ENCODE results near the gene IGSF6.
"Not testable (repeated sequence)": the region's sequence is repeated elsewhere in the genome, so short reads cannot be mapped to it uniquely, and the experiment has no call there.

The IGSF6 gene

GRCh38 chr16:21608639-21609328, 43.6 kb downstream of the IGSF6 start:
- Histone ChIP-seq H3K9me3 (ENCODE audit: low read depth, low read length) (no peaks in the 10 kb centered on the region), H3K4me3 (no peak overlapping the region), H3K27ac (peak overlapping the region; percentile 19), H3K36me3 (ENCODE audit: insufficient read depth, low read length) (peaks cover 2% of the 10 kb centered on the region; the same call in 1 of the 2 replicates), H3K9ac (ENCODE audit: insufficient read length) (no peak overlapping the region)
- DNase-seq (ENCODE audit: low read depth, low spot score): no peak
- TF ChIP-seq FOXP2 (optimal IDR thresholded peaks at IDR 0.05; ENCODE audit: control extremely low read depth, extremely low read length, insufficient read depth) (no peak), POLR2AphosphoS5 (IDR thresholded peaks at IDR 0.05; ENCODE audit: borderline replicate concordance, low read depth, low read length) (no peak)

GRCh38 chr16:21605848-21606247, 46.6 kb downstream of the IGSF6 start:
- not testable (repeated sequence) for H3K4me3 ChIP-seq; H3K27ac ChIP-seq; H3K9ac ChIP-seq (ENCODE audit: insufficient read length); DNase-seq (ENCODE audit: low read depth, low spot score); H3K9me3 ChIP-seq (ENCODE audit: low read depth, low read length); H3K36me3 ChIP-seq (ENCODE audit: insufficient read depth, low read length)

- Histone ChIP-seq H3K36me3 (ENCODE audit: insufficient read depth, low read length) (no peaks in the 10 kb centered on the region), H3K4me3 (no peak overlapping the region)
Measured at GRCh38 chr16:21603928-21604327, 48.5 kb downstream of the IGSF6 start.

GRCh38 chr16:21602785-21603184, 49.6 kb downstream of the IGSF6 start:
- H3K36me3 ChIP-seq (ENCODE audit: insufficient read depth, low read length): no peaks in the 10 kb centered on the region
- H3K4me3 ChIP-seq: no peak overlapping the region
- H3K27ac ChIP-seq: no peak overlapping the region
- H3K9ac ChIP-seq (ENCODE audit: insufficient read length): no peak overlapping the region
- no peak for TF ChIP-seq EZH2 (IDR thresholded peaks at IDR 0.05)
- TF ChIP-seq FOXP2 (optimal IDR thresholded peaks at IDR 0.05; ENCODE audit: control extremely low read depth, extremely low read length, insufficient read depth): no peak
- TF ChIP-seq POLR2AphosphoS5 (IDR thresholded peaks at IDR 0.05; ENCODE audit: borderline replicate concordance, low read depth, low read length): no peak
- H3K9me3 ChIP-seq (ENCODE audit: low read depth, low read length): no peaks in the 10 kb centered on the region
- no peak for DNase-seq (ENCODE audit: low read depth, low spot score)

More at GRCh38 chr16:21603928-21604327, 48.5 kb downstream of the IGSF6 start:
- DNase-seq (ENCODE audit: low read depth, low spot score): no peak
- Histone ChIP-seq H3K9me3 (ENCODE audit: low read depth, low read length) (no peaks in the 10 kb centered on the region), H3K9ac (ENCODE audit: insufficient read length) (no peak overlapping the region), H3K27ac (no peak overlapping the region)
- TF ChIP-seq FOXP2 (optimal IDR thresholded peaks at IDR 0.05; ENCODE audit: control extremely low read depth, extremely low read length, insufficient read depth) (no peak), EZH2 (IDR thresholded peaks at IDR 0.05) (no peak), POLR2AphosphoS5 (IDR thresholded peaks at IDR 0.05; ENCODE audit: borderline replicate concordance, low read depth, low read length) (no peak)

- peak overlapping the region; percentile 92 for H3K4me3 ChIP-seq
- H3K27ac ChIP-seq: no peak overlapping the region; the same call in 1 of the 2 replicates
- DNase-seq (ENCODE audit: low read depth, low spot score): no peak
- H3K36me3 ChIP-seq (ENCODE audit: insufficient read depth, low read length): no peaks in the 10 kb centered on the region
- no peak for TF ChIP-seq FOXP2 (optimal IDR thresholded peaks at IDR 0.05; ENCODE audit: control extremely low read depth, extremely low read length, insufficient read depth)
- no peak for TF ChIP-seq POLR2AphosphoS5 (IDR thresholded peaks at IDR 0.05; ENCODE audit: borderline replicate concordance, low read depth, low read length)
- TF ChIP-seq EZH2 (IDR thresholded peaks at IDR 0.05): no peak
- H3K9ac ChIP-seq (ENCODE audit: insufficient read length): peak overlapping the region; percentile 89
- H3K9me3 ChIP-seq (ENCODE audit: low read depth, low read length): no peaks in the 10 kb centered on the region
Measured at GRCh38 chr16:21600031-21600773, 52.2 kb downstream of the IGSF6 start.

- Histone ChIP-seq H3K9ac (ENCODE audit: insufficient read length) (peak within 1 kb of the TSS; percentile 89), H3K36me3 (ENCODE audit: insufficient read depth, low read length) (no peaks in the 10 kb centered on the region), H3K9me3 (ENCODE audit: low read depth, low read length) (no peaks in the 10 kb centered on the region), H3K4me3 (peak within 1 kb of the TSS; percentile 92), H3K27ac (peak within 1 kb of the TSS; percentile 70)
- no peak for DNase-seq (ENCODE audit: low read depth, low spot score)
- TF ChIP-seq FOXP2 (optimal IDR thresholded peaks at IDR 0.05; ENCODE audit: control extremely low read depth, extremely low read length, insufficient read depth) (no peak), POLR2AphosphoS5 (IDR thresholded peaks at IDR 0.05; ENCODE audit: borderline replicate concordance, low read depth, low read length) (peak; percentile 92), EZH2 (IDR thresholded peaks at IDR 0.05) (no peak)
Measured at GRCh38 chr16:21599122-21600030, 53.0 kb downstream of the IGSF6 start, which contains the start of gene METTL9. Gene METTL9, plus strand, starts transcription at chr16:21599577. Its CDS starts 157 bp downstream, at chr16:21599734.

GRCh38 chr16:21598701-21599121, 53.7 kb downstream of the IGSF6 start:
- DNase-seq (ENCODE audit: low read depth, low spot score): no peak
- Histone ChIP-seq H3K9me3 (ENCODE audit: low read depth, low read length) (no peaks in the 10 kb centered on the region), H3K27ac (peak overlapping the region; percentile 70; the same call in 1 of the 2 replicates)

GRCh38 chr16:21598206-21598605, 54.2 kb downstream of the IGSF6 start:
- TF ChIP-seq FOXP2 (optimal IDR thresholded peaks at IDR 0.05; ENCODE audit: control extremely low read depth, extremely low read length, insufficient read depth): no peak
- TF ChIP-seq POLR2AphosphoS5 (IDR thresholded peaks at IDR 0.05; ENCODE audit: borderline replicate concordance, low read depth, low read length): no peak
- TF ChIP-seq EZH2 (IDR thresholded peaks at IDR 0.05): no peak
- no peak for DNase-seq (ENCODE audit: low read depth, low spot score)
- H3K36me3 ChIP-seq (ENCODE audit: insufficient read depth, low read length): no peaks in the 10 kb centered on the region
- H3K27ac ChIP-seq: no peak overlapping the region
- H3K9me3 ChIP-seq (ENCODE audit: low read depth, low read length): no peaks in the 10 kb centered on the region
- H3K9ac ChIP-seq (ENCODE audit: insufficient read length): no peak overlapping the region
- no peak overlapping the region for H3K4me3 ChIP-seq

More at GRCh38 chr16:21598701-21599121, 53.7 kb downstream of the IGSF6 start:
- TF ChIP-seq FOXP2 (optimal IDR thresholded peaks at IDR 0.05; ENCODE audit: control extremely low read depth, extremely low read length, insufficient read depth): no peak
- no peak for TF ChIP-seq POLR2AphosphoS5 (IDR thresholded peaks at IDR 0.05; ENCODE audit: borderline replicate concordance, low read depth, low read length)
- Histone ChIP-seq H3K4me3 (peak overlapping the region; percentile 92), H3K36me3 (ENCODE audit: insufficient read depth, low read length) (no peaks in the 10 kb centered on the region), H3K9ac (ENCODE audit: insufficient read length) (peak overlapping the region; percentile 89)
